ENCODE measurements around the gene DNAJC3. TPM values are rescaled to one million over a fixed set of nuclear protein-coding genes. Genes with fewer than 3 reads are reported as not detected.

DNAJC3 gene
- total RNA-seq, 1 experiment from 2014 or later: 25.7 TPM

DNA sequence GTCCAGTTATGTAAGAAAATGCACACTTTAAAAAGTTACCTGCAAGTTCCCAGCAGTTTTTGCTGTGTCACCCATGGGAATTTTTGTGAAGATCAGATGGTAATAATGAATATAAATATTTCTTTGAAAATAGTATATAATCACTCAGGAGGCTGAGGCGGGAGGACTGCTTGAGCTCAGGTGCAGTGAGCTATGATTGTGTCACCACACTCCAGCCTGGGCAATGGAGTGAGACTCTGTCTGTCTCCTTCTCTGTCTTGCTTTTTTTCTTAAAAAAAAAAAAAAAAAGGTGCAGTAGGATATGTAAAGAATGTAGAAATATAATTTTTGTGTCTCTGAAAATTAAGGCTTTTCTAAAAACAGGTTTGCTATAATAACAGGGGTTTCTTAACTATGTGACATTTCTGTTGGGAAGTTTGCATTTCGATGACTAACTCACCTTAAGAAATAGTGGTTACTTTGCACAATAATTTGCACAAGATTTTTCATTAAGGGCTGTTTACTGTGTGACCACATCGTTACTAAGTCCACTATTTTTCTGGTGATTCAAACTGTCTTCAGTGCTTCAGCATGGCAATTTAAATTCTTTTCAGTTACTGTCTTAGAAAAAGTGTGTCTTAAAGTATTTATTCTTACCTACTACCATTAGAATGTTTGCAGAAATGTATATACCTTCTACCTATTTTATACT, 37.3 kb downstream of the DNAJC3 start:
- ATAC-seq: peak; percentile 86
- peak; percentile 58 for DNase-seq (ENCODE audit: low read depth, low spot score)

DNA sequence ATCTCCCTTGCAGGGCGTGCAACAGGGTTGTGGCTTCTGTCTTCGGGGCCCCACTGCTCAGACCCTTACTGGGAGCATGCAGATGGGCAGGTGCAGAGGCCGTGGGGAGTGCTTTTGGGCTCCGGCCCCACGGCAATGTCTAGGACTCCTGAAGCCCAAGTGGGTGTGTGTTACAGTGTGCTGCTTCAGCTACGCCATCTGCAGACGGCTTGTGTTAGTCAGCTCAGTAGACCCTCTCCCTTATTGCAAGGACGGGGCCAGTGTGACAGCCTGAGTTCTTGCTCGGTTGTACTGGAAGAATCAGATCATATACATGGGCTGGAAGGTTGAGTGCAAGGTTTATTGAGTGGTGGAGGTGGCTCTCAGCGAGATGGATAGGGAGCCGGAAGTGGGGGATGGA, 39.3 kb downstream of the DNAJC3 start:
- TF ChIP-seq, protein P1, sequence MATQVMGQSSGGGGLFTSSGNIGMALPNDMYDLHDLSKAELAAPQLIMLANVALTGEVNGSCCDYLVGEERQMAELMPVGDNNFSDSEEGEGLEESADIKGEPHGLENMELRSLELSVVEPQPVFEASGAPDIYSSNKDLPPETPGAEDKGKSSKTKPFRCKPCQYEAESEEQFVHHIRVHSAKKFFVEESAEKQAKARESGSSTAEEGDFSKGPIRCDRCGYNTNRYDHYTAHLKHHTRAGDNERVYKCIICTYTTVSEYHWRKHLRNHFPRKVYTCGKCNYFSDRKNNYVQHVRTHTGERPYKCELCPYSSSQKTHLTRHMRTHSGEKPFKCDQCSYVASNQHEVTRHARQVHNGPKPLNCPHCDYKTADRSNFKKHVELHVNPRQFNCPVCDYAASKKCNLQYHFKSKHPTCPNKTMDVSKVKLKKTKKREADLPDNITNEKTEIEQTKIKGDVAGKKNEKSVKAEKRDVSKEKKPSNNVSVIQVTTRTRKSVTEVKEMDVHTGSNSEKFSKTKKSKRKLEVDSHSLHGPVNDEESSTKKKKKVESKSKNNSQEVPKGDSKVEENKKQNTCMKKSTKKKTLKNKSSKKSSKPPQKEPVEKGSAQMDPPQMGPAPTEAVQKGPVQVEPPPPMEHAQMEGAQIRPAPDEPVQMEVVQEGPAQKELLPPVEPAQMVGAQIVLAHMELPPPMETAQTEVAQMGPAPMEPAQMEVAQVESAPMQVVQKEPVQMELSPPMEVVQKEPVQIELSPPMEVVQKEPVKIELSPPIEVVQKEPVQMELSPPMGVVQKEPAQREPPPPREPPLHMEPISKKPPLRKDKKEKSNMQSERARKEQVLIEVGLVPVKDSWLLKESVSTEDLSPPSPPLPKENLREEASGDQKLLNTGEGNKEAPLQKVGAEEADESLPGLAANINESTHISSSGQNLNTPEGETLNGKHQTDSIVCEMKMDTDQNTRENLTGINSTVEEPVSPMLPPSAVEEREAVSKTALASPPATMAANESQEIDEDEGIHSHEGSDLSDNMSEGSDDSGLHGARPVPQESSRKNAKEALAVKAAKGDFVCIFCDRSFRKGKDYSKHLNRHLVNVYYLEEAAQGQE (IDR thresholded peaks at IDR 0.05; ENCODE audit: insufficient read depth in 1 of 2, low read depth in 2 of 2, low read length in 1 of 2): no peak
- TF ChIP-seq SIN3A (IDR thresholded peaks at IDR 0.05; ENCODE audit: borderline replicate concordance, insufficient read depth, low read depth, low read length): no peak
- no peak for TF ChIP-seq POLR2AphosphoS5 (IDR thresholded peaks at IDR 0.05; ENCODE audit: low read depth, low read length)
- no peak for TF ChIP-seq TCF7L2 (IDR thresholded peaks at IDR 0.05; ENCODE audit: low read depth, low read length)
- TF ChIP-seq, protein P2, sequence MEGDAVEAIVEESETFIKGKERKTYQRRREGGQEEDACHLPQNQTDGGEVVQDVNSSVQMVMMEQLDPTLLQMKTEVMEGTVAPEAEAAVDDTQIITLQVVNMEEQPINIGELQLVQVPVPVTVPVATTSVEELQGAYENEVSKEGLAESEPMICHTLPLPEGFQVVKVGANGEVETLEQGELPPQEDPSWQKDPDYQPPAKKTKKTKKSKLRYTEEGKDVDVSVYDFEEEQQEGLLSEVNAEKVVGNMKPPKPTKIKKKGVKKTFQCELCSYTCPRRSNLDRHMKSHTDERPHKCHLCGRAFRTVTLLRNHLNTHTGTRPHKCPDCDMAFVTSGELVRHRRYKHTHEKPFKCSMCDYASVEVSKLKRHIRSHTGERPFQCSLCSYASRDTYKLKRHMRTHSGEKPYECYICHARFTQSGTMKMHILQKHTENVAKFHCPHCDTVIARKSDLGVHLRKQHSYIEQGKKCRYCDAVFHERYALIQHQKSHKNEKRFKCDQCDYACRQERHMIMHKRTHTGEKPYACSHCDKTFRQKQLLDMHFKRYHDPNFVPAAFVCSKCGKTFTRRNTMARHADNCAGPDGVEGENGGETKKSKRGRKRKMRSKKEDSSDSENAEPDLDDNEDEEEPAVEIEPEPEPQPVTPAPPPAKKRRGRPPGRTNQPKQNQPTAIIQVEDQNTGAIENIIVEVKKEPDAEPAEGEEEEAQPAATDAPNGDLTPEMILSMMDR (IDR thresholded peaks at IDR 0.05): no peak
- ATAC-seq (no peak), DNase-seq (ENCODE audit: low read depth, low spot score) (no peak)
- Histone ChIP-seq H3K27ac (ENCODE audit: low read length) (no peak overlapping the region), H3K27me3 (ENCODE audit: control insufficient read depth, insufficient read depth, low read length) (no peaks in the 10 kb centered on the region), H3K9me3 (ENCODE audit: control insufficient read depth, insufficient read depth, low read depth, low read length) (no peaks in the 10 kb centered on the region), H3K4me1 (ENCODE audit: control insufficient read depth, insufficient read depth, low read length) (no peaks in the 10 kb centered on the region), H3K4me3 (ENCODE audit: low read depth in 2 of 2, low read length in 2 of 2) (no peak overlapping the region), H3K36me3 (ENCODE audit: control insufficient read depth, insufficient read depth, low read length) (no peaks in the 10 kb centered on the region; the same call in 1 of the 2 replicates)
- POLR2A ChIA-PET: no interaction called here
- CTCF ChIA-PET: no interaction called here
- intact Hi-C loops (cut with micrococcal nuclease; ENCODE audit: unreplicated experiment): no loop called here
- no TSS peak for BruUV-seq (replicated peaks)
- in situ Hi-C loops (cut with HindIII; ENCODE audit: low pct_unique_long_range_greater_than_20kb, low sequenced_read_pairs): no loop called here

More for the DNA sequence above, 37.3 kb downstream of the DNAJC3 start:
- POLR2A ChIA-PET: no interaction called here
- H3K4me3 ChIP-seq (ENCODE audit: low read depth in 2 of 2, low read length in 2 of 2): no peak overlapping the region
- H3K27ac ChIP-seq (ENCODE audit: low read length): no peak overlapping the region
- no TSS peak for BruUV-seq (replicated peaks)
- intact Hi-C loops (cut with micrococcal nuclease; ENCODE audit: unreplicated experiment) (no loop called here), in situ Hi-C loops (cut with HindIII; ENCODE audit: low pct_unique_long_range_greater_than_20kb, low sequenced_read_pairs) (no loop called here)
- TF ChIP-seq POLR2AphosphoS5 (IDR thresholded peaks at IDR 0.05; ENCODE audit: low read depth, low read length): no peak
- no peak for TF ChIP-seq TCF7L2 (IDR thresholded peaks at IDR 0.05; ENCODE audit: low read depth, low read length)
- TF ChIP-seq SIN3A (IDR thresholded peaks at IDR 0.05; ENCODE audit: borderline replicate concordance, insufficient read depth, low read depth, low read length): no peak
- TF ChIP-seq, protein P2 (IDR thresholded peaks at IDR 0.05): no peak
- TF ChIP-seq, protein P1 (IDR thresholded peaks at IDR 0.05; ENCODE audit: insufficient read depth in 1 of 2, low read depth in 2 of 2, low read length in 1 of 2): no peak
- H3K27me3 ChIP-seq (ENCODE audit: control insufficient read depth, insufficient read depth, low read length): no peaks in the 10 kb centered on the region
- H3K4me1 ChIP-seq (ENCODE audit: control insufficient read depth, insufficient read depth, low read length): no peaks in the 10 kb centered on the region
- CTCF ChIA-PET: no interaction called here
- no peaks in the 10 kb centered on the region for H3K9me3 ChIP-seq (ENCODE audit: control insufficient read depth, insufficient read depth, low read depth, low read length)
- no peaks in the 10 kb centered on the region for H3K36me3 ChIP-seq (ENCODE audit: control insufficient read depth, insufficient read depth, low read length)

Measured in Panc1 (cell line).